Body of pancreas (tissue), 4 donors: ENCODE data around the gene TRMT11. TPM values are rescaled to one million over a fixed set of nuclear protein-coding genes. Genes with fewer than 3 reads are reported as not detected.
A peak's percentile ranks its signal among the peaks of the same experiment; 100 is the strongest.

Source experiments
- ATAC-seq: fragments of 150-250 bp; one replicate; pipeline ENCODE4 v1.9.1; 2016
- DNase-seq, 4 donors: peaks; one replicate each; pipeline ENCODE4 v3.0.0-alpha.2; 2019
- H3K27ac ChIP-seq, 4 donors: fragments of 200-600 bp; sonication (generic); 1 replicate in 3 of 4; 2 replicates in 1 of 4; pipeline versions ENCODE4 v1.5.1 to v1.6.1; 2016 to 2019; ENCODE audit warnings: mild to moderate bottlenecking in 1 of 4, mixed read lengths in 1 of 4, moderate library complexity in 1 of 4
- H3K27me3 ChIP-seq, 2 donors: fragments of 200-600 bp; sonication (generic); one replicate each; pipeline ENCODE4 v1.6.0; 2016; ENCODE audit warnings: mild to moderate bottlenecking in 1 of 2
- H3K36me3 ChIP-seq, 2 donors: fragments of 200-600 bp; sonication (generic); replicated peaks in 1 of 2; 2 replicates each; pipeline ENCODE4 v1.5.1; 2016; ENCODE audit warnings: low read depth in 2 of 2; ENCODE audit not compliant: insufficient read depth in 1 of 2
- H3K4me1 ChIP-seq: fragments of 200-600 bp; sonication (generic); one replicate; pipeline ENCODE4 v1.6.0; 2016
- H3K4me3 ChIP-seq, 2 donors: fragments of 200-600 bp; sonication (generic); 1 replicate in 1 of 2; 2 replicates in 1 of 2; pipeline ENCODE4 v1.5.1; 2016 to 2019
- H3K9me3 ChIP-seq, 3 donors: fragments of 200-600 bp; sonication (generic); 1 replicate in 2 of 3; 2 replicates in 1 of 3; pipeline ENCODE4 v1.5.1; 2016
- CTCF ChIP-seq, 7 experiments: fragments of 450-650 bp in 4 of 7; fragments of 200-600 bp in 3 of 7; sonication (generic) in 3 of 7; IDR thresholded peaks; one replicate each; pipeline ENCODE4 v1.5.1; 2016 to 2019; ENCODE audit warnings: antibody characterized with exemption in 7 of 7
- POLR2A ChIP-seq, 3 donors: fragments of 450-650 bp; IDR thresholded peaks; one replicate each; pipeline ENCODE4 v1.6.1; 2016; ENCODE audit warnings: antibody characterized with exemption in 3 of 3, mild to moderate bottlenecking in 2 of 3
- WGBS, 2 donors: methylation state at CpG; one replicate each; pipeline ENCODE4 v1.1.5; 2017; 5-methylcytosine and 5-hydroxymethylcytosine counted together
- intact Hi-C: fragments of 100-400 bp; cut with DNase I; formaldehyde crosslinking; loops from one replicate; pipeline ENCODE4 v1.15.1; 2023
- total RNA-seq, 2 donors: library from RNA; depleted of rRNA; stranded (reverse); fragments of >200 nt; gene quantifications; one replicate each; pipeline ENCODE4 v1.1.0, GENCODE V29; 2016

Gene TRMT11
- total RNA-seq, 2 donors from 2014 or later: 26.5 to 26.7 TPM

- Histone ChIP-seq H3K36me3 (no peaks in the 10 kb centered on the region), H3K9me3 (no peaks in the 10 kb centered on the region), H3K4me3 (no peak overlapping the region), H3K4me1 (peaks cover 36% of the 10 kb centered on the region), H3K27me3 (no peaks in the 10 kb centered on the region), H3K27ac (peak overlapping the region in 3 of 4 donors; percentile 91 to 96 (median 95))
- TF ChIP-seq CTCF (IDR thresholded peaks at IDR 0.05): no peak
- no peak for TF ChIP-seq POLR2A (IDR thresholded peaks at IDR 0.05)
- intact Hi-C loops: loop anchor here (10.0 kb wide), 1 partner anchor 51 kb away; no protein-coding TSS in a partner anchor
- DNase-seq: no peak
- WGBS, 2 donors: 22 to 30% methylated on average over 5 of the region's 5 CpGs
- ATAC-seq: no peak
These were observed 30.4 kb upstream of the TRMT11 start for GRCh38 chr6:125955973-125956372.

DNA sequence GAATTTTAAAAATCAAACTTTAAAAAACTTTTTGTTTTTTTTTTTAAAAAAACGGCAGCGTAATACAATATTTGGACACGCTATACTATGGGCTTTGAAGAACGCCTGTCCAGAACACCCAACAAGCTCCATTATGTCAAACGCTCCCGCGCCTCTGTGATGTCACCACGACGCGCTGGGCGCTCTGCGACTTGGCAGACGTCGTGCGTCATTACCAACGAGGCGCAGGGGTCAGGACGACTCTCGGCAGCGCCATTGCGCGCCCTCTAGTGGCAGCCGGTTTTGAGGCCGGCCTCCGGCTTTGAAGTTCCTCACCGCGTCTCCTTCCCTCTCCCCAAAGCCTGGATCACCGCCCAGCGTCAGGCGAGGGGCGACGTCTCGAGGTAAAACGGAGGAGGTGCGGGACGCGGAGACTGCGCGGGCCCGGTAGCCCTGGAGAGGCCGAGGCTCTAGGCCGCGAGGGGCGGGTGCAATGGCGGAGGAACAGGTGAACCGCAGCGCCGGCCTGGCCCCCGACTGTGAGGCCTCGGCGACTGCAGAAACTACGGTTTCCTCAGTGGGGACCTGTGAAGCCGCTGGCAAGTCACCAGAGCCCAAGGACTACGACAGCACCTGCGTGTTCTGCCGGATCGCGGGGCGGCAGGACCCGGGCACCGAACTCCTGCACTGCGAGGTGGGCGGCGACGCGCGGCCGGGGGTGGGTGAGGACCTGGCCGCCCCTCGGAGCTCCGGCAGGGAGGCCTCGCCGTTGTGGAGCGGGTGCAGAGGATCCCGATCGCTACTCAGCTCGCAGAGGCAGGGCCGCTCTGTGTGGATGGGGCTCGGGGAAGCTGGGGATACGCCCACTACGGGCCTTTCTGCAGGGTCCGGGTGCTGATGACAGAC, 29.6 kb upstream of the TRMT11 start, which contains the start of gene HINT3:
HINT3 (plus strand) TSS at position 265 of the 885 bp plus-strand sequence; CDS start at position 473, 208 bp downstream.
- TF ChIP-seq CTCF (IDR thresholded peaks at IDR 0.05) (peak; percentile 97 to 99 (median 98)), POLR2A (IDR thresholded peaks at IDR 0.05) (peak in 2 of 3 donors; percentile 77 to 80)
- H3K4me3 ChIP-seq: peak within 1 kb of the TSS; percentile 81 to 82
- intact Hi-C loops: loop anchor here (10.0 kb wide), 1 partner anchor 52 kb away; no protein-coding TSS in a partner anchor
- H3K9me3 ChIP-seq: no peaks in the 10 kb centered on the region
- H3K36me3 ChIP-seq: no peaks in the 10 kb centered on the region
- DNase-seq (peak; percentile 97 to 98 (median 98)), ATAC-seq (peak; percentile 91)
- peak within 1 kb of the TSS; percentile 78 to 96 (median 93) for H3K27ac ChIP-seq
- 0% methylated on average over 36 to 82 of the region's 82 CpGs for WGBS, 2 donors
- H3K27me3 ChIP-seq: no peaks in the 10 kb centered on the region
- peaks cover 42% of the 10 kb centered on the region for H3K4me1 ChIP-seq

DNA sequence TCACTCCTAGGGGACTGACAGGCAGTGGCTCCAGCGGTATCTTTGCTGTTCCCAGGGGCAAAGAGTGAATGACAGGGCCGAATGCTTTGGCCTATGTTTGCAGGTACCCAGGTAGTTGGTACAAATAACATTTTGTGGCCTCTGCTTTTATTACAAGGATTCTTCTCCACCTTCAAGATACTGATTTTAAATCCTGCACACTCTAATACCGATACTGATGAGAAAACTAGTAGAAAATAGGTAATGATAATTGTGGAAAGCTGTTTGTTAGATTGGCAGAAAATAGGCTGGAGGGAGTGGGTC, 29.0 kb upstream of the TRMT11 start:
- H3K9me3 ChIP-seq: no peaks in the 10 kb centered on the region
- peaks cover 42% of the 10 kb centered on the region for H3K4me1 ChIP-seq
- DNase-seq (no peak), ATAC-seq (no peak)
- H3K27me3 ChIP-seq: no peaks in the 10 kb centered on the region
- no peaks in the 10 kb centered on the region for H3K36me3 ChIP-seq
- no peak for TF ChIP-seq POLR2A (IDR thresholded peaks at IDR 0.05)
- TF ChIP-seq CTCF (IDR thresholded peaks at IDR 0.05): no peak
- H3K27ac ChIP-seq: peak overlapping the region; percentile 78 to 96 (median 93)
- intact Hi-C loops: loop anchor here (10.0 kb wide), 1 partner anchor 53 kb away; no protein-coding TSS in a partner anchor
- H3K4me3 ChIP-seq: peak overlapping the region; percentile 81 to 82
- 0% methylated on average over 3 of the region's 3 CpGs for WGBS, 2 donors

DNA sequence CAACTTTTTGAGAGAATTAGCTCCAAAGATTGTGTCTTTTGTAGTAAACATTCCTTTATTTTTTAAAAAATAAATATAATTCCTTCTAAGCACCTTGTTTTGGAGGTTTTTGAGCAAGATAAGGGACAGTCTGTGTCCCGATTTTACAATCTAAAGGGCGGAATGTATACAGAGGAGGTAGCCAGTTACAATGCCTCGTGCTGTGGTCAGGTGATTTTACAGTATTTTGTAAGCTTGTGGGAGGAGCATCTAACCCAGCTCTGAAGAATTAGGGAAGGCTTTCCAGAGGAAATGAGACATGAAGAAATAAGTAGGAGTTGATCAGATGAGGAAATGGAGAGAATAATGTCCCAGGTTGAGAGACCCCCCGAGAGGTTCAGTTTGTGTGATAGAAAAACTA, 28.5 kb upstream of the TRMT11 start:
- ATAC-seq: peak; percentile 18

More for the DNA sequence above, 28.5 kb upstream of the TRMT11 start:
- DNase-seq: peak in 3 of 4 donors; percentile 19 to 52 (median 47)
- peak overlapping the region; percentile 78 to 96 (median 93) for H3K27ac ChIP-seq
- peak in 1 of 3 donors; percentile 9 for TF ChIP-seq POLR2A (IDR thresholded peaks at IDR 0.05)
- no peak for TF ChIP-seq CTCF (IDR thresholded peaks at IDR 0.05)
- intact Hi-C loops: loop anchor here (10.0 kb wide), 1 partner anchor 53 kb away; no protein-coding TSS in a partner anchor
- H3K4me3 ChIP-seq: no peak overlapping the region
- 13 to 19% methylated on average over 4 of the region's 4 CpGs for WGBS, 2 donors
- no peaks in the 10 kb centered on the region for H3K9me3 ChIP-seq
- no peaks in the 10 kb centered on the region for H3K36me3 ChIP-seq
- no peaks in the 10 kb centered on the region for H3K27me3 ChIP-seq
- peaks cover 42% of the 10 kb centered on the region for H3K4me1 ChIP-seq
